GM18517 (cell line): ENCODE measurements around the gene BHLHE41.

Experiments
- ATAC-seq: cut with Tn5 transposase; IDR thresholded peaks from one replicate; pipeline ENCODE4 v1.9.1; 2021; ENCODE audit warnings: mild to moderate bottlenecking, moderate library complexity; ENCODE audit not compliant: unreplicated experiment

Gene BHLHE41

DNA sequence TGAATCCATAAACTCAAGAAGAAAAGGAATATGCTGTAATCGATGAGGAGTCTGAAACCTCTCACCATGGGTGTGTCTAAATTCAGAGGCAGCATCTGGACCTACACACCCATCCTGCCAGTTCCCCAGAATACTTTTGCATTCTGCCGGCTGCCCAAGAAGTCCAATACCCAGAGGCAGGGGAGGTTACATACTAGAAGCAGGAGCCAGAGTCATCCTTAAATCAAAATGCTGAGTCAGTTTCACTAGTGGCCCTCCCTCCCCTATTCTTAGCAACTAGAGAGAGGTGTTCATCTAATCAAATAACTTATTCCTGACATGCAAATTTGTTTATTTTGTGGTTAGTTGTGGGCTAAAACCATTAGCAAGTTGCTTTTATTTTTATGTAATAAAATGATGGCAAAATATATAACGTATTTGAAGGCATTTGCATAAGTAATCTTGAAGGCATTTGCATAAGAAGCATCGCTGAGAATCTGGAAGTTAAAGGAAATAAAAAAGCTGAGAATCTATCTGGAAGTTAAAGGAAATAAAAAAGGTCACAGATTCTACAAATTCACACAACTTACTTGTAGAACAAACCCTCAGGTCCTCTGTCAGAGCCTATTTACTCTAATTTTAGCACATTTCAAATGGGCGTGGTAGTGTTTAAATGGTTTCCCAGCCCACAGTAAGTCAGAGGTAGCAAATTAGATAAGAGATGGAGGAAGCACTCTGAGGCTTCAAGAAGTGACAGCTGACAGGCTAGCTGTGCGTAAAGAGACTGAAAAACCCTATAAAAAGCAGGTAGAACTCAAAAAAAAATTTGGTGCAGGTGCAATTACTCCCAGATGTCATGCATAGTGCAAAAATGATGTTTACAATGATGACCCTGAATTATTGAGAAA, 7.8 kb downstream of the BHLHE41 start:
- no peak for ATAC-seq

GRCh38 chr12:26114720-26115401, 10.0 kb downstream of the BHLHE41 start:
- no peak for ATAC-seq

DNA sequence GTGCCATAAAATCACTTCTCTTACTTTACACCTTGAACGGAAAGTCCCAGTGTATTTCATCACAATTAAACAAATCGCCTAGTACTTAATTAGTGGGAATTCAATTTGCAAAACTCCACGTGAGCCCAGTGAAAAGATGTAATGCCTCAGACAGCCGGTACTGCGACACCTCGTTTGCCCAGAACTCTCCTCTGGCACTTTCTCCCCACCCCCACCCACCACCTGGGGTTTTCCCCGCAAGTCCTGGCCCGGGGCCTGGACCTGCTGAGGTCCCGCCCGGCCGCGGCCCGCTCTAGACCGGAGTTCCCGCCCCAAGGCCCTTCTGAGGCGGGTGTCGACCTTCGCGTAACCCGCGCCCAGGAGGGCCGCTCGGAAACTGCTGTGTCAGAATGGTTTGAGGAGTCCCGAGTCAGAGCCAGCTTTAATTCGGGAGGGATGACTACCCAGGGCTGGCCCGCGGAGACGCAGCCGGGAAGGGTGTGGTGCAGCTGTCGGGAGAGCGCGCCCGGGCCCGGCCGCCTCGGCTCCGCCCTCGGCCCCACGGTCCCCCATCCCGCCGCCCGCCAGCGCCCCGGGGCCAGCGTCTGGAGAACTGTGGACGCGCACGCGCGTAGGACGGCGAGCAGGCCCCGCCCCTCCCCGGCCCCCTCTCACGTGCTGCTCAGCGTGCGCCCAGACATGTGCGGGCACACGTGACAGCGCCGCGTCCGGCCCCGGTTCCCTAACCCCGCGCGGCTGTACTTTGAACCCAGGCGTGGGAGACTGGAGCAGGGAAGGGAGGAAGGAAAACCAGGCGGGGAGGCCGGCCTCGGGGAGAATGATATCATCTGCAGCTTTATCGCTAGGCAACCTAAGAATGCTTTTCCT, 10.8 kb downstream of the BHLHE41 start:
- ATAC-seq = peak; percentile 65

DNA sequence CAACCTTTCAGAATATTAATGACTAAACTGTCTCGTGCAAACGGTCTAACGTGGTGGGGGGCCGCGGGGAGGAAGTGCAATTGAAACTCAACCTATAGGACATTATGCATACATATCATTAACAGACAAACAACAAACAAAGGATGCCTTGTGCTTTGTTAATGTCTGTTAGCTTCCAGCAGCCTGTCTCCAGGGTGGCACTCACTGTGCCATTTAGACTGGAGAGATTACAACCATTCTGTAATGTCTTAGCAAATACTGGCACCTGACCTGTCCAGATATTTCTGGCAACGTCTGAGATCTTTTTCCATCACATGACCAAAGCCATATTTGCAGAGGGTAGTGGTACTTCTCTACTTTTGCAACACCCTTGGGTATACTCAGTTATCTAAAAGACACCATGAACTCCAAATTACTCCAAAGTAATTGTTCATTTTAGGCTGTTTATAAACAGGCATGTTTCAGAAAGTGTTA, 11.6 kb downstream of the BHLHE41 start:
- no peak for ATAC-seq

GRCh38 chr12:26112703-26113147, 12.1 kb downstream of the BHLHE41 start:
- no peak for ATAC-seq

DNA sequence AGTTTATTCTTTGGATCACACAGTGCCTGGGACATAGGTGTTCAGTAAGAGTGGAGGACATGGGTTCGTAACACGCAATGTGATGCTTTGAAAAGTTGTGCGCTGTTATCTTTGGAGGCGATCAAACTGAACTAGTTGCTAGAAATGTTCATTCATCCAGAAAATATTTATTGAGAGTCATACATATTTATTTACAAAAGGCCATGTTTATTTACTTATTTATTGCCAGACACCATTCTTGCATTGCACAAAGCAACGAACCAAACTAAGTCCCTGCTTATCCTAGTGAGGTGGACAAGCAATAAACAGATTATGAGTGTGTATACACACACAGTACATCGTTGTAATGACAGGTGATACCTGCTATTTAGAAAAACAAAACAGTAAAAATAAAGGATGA, 12.6 kb downstream of the BHLHE41 start:
- no peak for ATAC-seq

GRCh38 chr12:26109343-26109881, 15.4 kb downstream of the BHLHE41 start:
- no peak for ATAC-seq

- ATAC-seq = no peak
Observed at GRCh38 chr12:26108915-26109314, 15.9 kb downstream of the BHLHE41 start.

DNA sequence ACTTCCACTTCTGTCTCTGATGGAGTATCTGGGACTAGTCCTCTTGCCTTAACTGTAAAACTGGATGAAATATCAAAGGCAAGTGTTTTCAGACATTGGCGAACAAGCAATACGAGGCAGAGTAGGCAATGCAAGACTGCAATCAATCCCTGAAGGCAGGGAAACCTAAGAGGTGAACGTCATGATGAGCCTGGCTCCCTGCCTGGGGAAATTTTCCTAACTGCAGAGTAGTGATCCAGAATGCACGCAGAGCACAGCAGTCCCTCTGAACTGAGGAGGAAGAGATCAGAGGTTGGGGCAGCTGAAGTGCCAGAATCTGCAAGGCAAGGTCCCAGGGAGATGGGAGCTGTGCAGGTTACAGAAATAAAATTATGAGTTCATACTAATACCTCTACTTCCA, 18.5 kb downstream of the BHLHE41 start:
- no peak for ATAC-seq

GRCh38 chr12:26102953-26103352, 21.9 kb downstream of the BHLHE41 start:
- no peak for ATAC-seq

DNA sequence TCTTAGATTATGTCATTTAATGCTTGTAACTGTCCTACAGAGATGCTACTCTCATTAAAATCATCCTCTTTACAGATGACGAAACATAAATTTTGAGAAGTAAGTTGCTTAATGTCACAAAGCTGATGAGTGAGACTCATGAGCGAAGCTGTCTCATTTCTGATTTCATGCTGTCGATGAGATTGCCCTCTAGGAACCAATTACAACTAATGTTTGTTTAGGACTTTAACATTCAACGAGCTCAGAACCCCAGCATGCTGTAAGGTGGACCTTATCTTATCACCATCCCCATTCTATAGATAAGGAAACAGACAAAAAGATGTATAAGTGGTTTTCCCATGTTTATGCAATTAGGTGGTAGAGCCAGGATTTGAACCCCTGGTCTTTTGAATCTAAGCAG, 23.1 kb downstream of the BHLHE41 start:
- ATAC-seq = no peak

DNA sequence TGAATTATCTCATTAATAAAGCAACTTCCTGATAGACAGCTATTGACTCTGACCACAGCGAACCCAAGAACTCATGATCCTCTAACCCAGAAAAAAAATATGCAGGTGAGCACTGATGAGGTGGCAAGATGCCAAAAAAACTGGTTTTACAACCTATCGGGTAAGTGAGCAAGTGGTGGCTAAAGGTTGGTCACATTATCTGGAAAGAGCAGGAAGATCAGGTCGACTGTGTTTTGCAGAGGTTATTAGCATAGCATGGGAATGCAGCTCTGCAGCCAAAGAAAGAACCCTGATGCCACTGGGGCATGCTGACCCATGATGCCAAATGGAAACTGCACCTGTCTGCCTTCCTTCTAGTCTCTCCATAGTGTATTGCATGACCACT, 23.5 kb downstream of the BHLHE41 start:
- ATAC-seq = no peak

GRCh38 chr12:26100666-26101349, 24.0 kb downstream of the BHLHE41 start:
- no peak for ATAC-seq

- no peak for ATAC-seq
Observed at GRCh38 chr12:26097046-26097878, 27.6 kb downstream of the BHLHE41 start.

DNA sequence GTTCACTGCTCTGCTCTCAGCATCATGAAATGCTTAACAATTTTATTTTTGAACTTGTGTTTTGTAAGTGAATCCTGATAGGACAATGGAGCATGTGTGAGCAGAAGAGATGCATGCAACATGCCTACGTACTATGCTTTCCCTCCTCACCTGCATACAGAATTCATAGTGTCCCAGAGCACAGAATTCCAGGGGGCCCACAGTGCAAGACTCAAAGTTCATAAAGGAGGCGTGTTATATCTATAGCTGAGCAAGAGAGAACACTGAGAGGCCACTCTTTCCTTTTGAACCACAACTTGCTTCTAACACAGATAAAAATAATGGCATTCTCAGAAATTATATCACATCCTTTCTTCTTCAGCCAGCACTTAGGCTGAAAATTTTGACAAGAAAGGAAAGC, 28.8 kb downstream of the BHLHE41 start:
- no peak for ATAC-seq

DNA sequence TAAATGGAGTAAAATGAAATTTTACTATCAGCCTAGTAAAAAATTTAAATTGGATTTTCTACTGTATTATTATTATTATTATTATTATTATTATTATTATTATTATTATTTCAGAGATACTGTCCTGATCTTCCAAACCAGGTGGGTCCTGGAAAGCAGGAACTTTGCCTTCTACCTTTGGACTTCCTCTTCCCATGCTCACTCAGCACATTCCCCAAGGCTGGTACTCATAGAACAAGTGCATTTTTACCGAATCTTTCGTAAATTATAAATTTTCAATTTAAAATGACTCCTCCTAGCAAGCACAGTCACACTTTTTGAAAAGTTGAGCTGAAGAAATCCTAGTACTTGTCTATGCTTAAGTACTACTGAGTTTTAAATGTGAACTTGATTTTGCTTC, 29.7 kb downstream of the BHLHE41 start:
- no peak for ATAC-seq

GRCh38 chr12:26092346-26093105, 32.3 kb downstream of the BHLHE41 start:
- no peak for ATAC-seq

DNA sequence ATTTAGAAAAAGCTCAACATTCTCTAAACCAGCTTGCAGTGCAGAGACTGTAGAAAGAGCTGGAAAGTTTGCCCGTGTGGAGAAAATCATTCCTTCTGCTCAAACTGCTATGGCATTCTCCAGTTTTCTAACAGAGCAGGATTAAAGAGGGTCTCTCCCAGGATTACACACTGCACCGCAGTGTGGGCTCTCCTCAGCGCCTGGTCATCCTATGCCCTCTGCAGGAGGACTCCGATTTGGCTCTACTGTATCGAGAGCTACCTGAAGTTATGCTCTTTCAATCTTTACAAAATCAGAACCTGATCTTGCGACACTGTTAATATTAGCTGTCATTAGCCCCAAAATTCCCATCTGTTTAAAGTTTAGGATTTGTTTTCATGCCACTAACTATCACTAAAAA, 33.0 kb downstream of the BHLHE41 start:
- no peak for ATAC-seq
